Kidney epithelial cell (primary cell): ENCODE data around the gene ARFIP2. TPM values are rescaled to one million over a fixed set of nuclear protein-coding genes. Genes with fewer than 3 reads are reported as not detected.

Source experiments
- DNase-seq: peaks from one replicate; pipeline ENCODE4 v3.0.0-alpha.2; 2010; ENCODE audit warnings: low read depth
- H3K27me3 ChIP-seq: 2 replicates; pipeline ENCODE4 v1.6.0; 2011; ENCODE audit warnings: low read length; ENCODE audit not compliant: control insufficient read depth, insufficient read depth
- H3K36me3 ChIP-seq: 2 replicates; pipeline ENCODE4 v1.5.1; 2011; ENCODE audit warnings: low read length; ENCODE audit not compliant: control insufficient read depth, insufficient read depth
- H3K4me3 ChIP-seq: 2 replicates; pipeline ENCODE4 v1.5.1; 2011; ENCODE audit warnings: low read depth, mild to moderate bottlenecking, control low read depth, low read length
- total RNA-seq: library from RNA; depleted of rRNA; stranded (reverse); fragments of >200 nt; gene quantifications from 2 replicates; pipeline ENCODE4 v1.2.3, GENCODE V29; 2015
- TF ChIP-seq, protein P1 (sequence below): IDR thresholded peaks from 2 replicates; pipeline ENCODE4 v1.5.1; 2011; ENCODE audit warnings: mild to moderate bottlenecking, moderate library complexity, low read length, control low read depth, inconsistent platforms; ENCODE audit not compliant: insufficient read depth, poor library complexity, severe bottlenecking

ARFIP2 gene
- total RNA-seq, 1 donor from 2014 or later = 74.6 TPM

DNA sequence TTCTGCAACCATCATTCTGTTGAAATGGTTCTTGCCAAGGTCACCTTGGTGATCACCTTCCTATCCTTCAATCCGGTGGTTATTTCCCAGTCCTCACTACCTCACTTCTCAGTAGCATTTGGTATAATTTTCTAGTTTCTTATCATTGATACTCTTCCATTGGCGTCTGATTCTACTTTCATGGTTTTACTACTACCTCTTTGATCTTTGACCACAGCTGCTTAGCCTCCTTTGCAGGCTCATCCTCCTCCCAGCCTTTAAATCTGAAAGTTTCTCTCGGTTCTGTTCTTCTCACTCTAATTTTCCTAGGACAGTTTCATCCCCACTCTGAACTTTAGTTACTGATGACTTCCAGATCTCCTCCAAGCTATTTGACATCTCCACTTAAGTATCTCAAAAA is 5.1 kb upstream of the ARFIP2 start:
- TF ChIP-seq, protein P1, sequence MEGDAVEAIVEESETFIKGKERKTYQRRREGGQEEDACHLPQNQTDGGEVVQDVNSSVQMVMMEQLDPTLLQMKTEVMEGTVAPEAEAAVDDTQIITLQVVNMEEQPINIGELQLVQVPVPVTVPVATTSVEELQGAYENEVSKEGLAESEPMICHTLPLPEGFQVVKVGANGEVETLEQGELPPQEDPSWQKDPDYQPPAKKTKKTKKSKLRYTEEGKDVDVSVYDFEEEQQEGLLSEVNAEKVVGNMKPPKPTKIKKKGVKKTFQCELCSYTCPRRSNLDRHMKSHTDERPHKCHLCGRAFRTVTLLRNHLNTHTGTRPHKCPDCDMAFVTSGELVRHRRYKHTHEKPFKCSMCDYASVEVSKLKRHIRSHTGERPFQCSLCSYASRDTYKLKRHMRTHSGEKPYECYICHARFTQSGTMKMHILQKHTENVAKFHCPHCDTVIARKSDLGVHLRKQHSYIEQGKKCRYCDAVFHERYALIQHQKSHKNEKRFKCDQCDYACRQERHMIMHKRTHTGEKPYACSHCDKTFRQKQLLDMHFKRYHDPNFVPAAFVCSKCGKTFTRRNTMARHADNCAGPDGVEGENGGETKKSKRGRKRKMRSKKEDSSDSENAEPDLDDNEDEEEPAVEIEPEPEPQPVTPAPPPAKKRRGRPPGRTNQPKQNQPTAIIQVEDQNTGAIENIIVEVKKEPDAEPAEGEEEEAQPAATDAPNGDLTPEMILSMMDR = no peak
- DNase-seq = no peak
- Histone ChIP-seq H3K4me3 (no peak overlapping the region), H3K27me3 (no peaks in the 10 kb centered on the region), H3K36me3 (no peaks in the 10 kb centered on the region)

DNA sequence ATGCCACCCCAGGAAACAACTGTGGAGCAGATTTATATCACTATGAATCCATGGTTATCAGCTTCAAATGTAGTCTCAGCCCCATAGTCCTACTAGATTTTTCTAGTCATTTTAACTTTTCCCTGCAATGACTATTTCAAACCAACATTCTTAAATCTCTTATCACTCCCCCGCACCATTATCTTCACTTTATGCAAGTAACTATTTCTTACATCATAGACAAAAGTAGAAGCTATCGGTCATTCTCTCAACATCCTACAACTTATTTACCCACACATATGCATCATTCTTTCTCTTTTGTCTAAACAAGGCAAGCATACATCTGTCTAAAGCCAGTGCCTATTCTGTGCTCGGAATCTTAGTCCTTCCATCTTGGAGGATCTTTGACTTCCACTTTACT is 4.5 kb upstream of the ARFIP2 start:
- H3K36me3 ChIP-seq = no peaks in the 10 kb centered on the region
- TF ChIP-seq, protein P1 = no peak
- no peak for DNase-seq
- H3K4me3 ChIP-seq = no peak overlapping the region
- H3K27me3 ChIP-seq = no peaks in the 10 kb centered on the region

DNA sequence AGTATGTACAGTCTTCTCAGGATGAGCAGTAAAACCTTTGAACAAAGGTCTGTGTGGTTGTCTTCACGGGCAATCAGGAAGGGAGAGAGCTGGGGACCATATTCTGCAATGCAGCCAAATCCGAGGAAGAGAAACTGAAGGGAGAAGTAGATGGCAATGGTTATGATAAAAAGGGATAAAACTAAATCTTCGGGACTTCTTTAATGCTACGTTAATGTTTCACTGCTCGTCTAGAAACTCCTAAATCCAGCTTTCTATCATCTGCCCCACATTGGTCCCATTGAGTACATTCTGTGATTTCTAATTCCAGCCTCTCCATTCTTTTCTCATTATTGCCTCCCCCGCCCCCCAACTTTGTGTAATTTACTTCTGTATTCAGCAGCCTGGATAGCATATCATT is 1.9 kb upstream of the ARFIP2 start:
- no peak for DNase-seq
- no peaks in the 10 kb centered on the region for H3K27me3 ChIP-seq
- H3K4me3 ChIP-seq = no peak overlapping the region
- TF ChIP-seq, protein P1 = no peak
- peaks cover 1% of the 10 kb centered on the region for H3K36me3 ChIP-seq

DNA sequence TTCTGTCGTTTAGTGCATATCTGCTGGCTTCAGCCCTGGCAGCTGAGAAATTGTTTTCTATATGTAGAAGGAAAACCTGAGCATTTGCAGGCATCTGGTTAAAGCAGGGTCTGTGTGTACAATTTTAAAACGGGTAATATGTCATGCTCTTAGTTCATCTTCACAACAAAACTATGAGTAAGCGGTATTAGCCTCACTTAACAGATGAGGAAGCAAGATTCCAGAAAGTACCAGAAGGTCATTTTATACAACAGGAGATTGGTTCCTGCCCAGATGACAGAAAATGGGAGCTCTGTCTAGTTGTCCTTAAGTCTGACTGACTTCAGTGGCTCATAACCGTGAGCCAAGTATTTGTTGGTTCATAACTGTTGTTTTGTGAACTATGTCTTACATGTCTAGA is 1.3 kb upstream of the ARFIP2 start:
- peaks cover 1% of the 10 kb centered on the region for H3K36me3 ChIP-seq
- peak overlapping the region; percentile 91 for H3K4me3 ChIP-seq
- no peaks in the 10 kb centered on the region for H3K27me3 ChIP-seq
- DNase-seq = no peak
- TF ChIP-seq, protein P1 = no peak

DNA sequence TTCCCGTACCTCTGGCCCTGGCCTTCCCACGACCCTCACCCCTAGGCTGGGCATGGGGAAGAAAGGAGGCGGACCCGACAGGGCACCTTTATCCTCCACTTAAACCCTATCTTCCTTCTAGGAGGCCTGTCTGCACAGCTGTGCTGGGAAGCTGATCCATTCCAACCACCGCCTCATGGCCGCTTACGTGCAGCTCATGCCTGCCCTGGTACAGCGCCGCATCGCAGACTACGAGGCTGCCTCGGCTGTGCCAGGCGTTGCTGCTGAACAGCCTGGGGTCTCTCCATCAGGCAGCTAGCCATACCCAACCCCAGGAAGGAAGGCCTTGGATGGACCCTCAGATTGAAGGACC is 769 bp upstream of the ARFIP2 start:
- Histone ChIP-seq H3K4me3 (peak overlapping the region; percentile 91), H3K36me3 (peaks cover 1% of the 10 kb centered on the region), H3K27me3 (no peaks in the 10 kb centered on the region)
- TF ChIP-seq, protein P1 = no peak
- no peak for DNase-seq

DNA sequence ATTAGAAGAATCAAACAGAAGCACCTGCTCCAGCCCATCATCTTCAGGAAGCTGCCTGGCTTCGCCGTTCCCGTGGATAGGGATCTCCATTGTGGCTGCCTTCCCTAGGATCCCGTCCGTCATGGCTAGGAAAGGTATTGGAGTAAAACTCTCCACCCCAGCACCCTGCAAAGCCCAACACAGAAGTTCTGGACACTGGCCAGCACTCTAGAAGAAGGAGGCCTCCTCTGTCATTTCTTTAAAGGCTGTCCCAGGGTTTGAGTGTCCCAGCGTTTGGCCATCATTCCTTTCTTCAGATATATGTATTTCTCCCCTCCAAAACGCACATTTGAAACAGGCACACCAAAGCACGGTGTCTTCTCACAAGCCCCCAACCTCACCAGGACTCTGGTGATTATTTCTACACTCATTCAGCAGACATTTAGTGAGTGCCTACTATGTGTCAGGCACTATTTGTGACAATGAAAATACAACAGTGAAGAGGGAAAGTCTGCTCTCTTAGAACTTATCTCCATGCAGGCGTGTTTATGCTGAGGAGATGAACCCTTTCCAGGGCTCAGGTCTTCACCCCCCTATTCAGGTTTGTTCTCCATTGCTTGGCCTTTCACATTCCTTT is 724 bp downstream of the ARFIP2 start:
- no peak for DNase-seq
- TF ChIP-seq, protein P1 = no peak
- H3K27me3 ChIP-seq = no peaks in the 10 kb centered on the region
- H3K4me3 ChIP-seq = peak overlapping the region; percentile 91
- H3K36me3 ChIP-seq = peaks cover 1% of the 10 kb centered on the region
